ENCODE measurements around the gene PDE2A.

Gene PDE2A

GRCh38 chr11:72613977-72614376 lies 60.2 kb downstream of the PDE2A start:
- DNase-seq (ENCODE audit: low spot score), result no peak

GRCh38 chr11:72613450-72613849 lies 60.8 kb downstream of the PDE2A start:
- no peak for DNase-seq (ENCODE audit: low spot score)

- DNase-seq (ENCODE audit: low spot score), result no peak
Observed at GRCh38 chr11:72609476-72609875, 64.7 kb downstream of the PDE2A start.

- no peak for DNase-seq (ENCODE audit: low spot score)
Observed at GRCh38 chr11:72609045-72609444, 65.2 kb downstream of the PDE2A start.

- no peak for DNase-seq (ENCODE audit: low spot score)
Observed at GRCh38 chr11:72607496-72607895, 66.7 kb downstream of the PDE2A start.

- no peak for DNase-seq (ENCODE audit: low spot score)
Observed at GRCh38 chr11:72606748-72607468, 67.3 kb downstream of the PDE2A start.

GRCh38 chr11:72605973-72606747 lies 68.1 kb downstream of the PDE2A start:
- no peak for DNase-seq (ENCODE audit: low spot score)

GRCh38 chr11:72604256-72604655 lies 70.0 kb downstream of the PDE2A start:
- no peak for DNase-seq (ENCODE audit: low spot score)

- no peak for DNase-seq (ENCODE audit: low spot score)
Observed at GRCh38 chr11:72602250-72602904, 71.8 kb downstream of the PDE2A start.

GRCh38 chr11:72600557-72600956 lies 73.7 kb downstream of the PDE2A start:
- DNase-seq (ENCODE audit: low spot score), result no peak

- no peak for DNase-seq (ENCODE audit: low spot score)
Observed at GRCh38 chr11:72599325-72600117, 74.7 kb downstream of the PDE2A start.

GRCh38 chr11:72598906-72599305 lies 75.3 kb downstream of the PDE2A start:
- DNase-seq (ENCODE audit: low spot score), result peak; percentile 52

- DNase-seq (ENCODE audit: low spot score), result no peak
Observed at GRCh38 chr11:72598466-72598865, 75.8 kb downstream of the PDE2A start.

GRCh38 chr11:72597721-72598120 lies 76.5 kb downstream of the PDE2A start:
- no peak for DNase-seq (ENCODE audit: low spot score)

- DNase-seq (ENCODE audit: low spot score), result no peak
Observed at GRCh38 chr11:72595292-72595684, 78.9 kb downstream of the PDE2A start.

GRCh38 chr11:72594493-72595291 lies 79.5 kb downstream of the PDE2A start:
- DNase-seq (ENCODE audit: low spot score), result no peak

- no peak for DNase-seq (ENCODE audit: low spot score)
Observed at GRCh38 chr11:72592698-72593495, 81.3 kb downstream of the PDE2A start.

- no peak for DNase-seq (ENCODE audit: low spot score)
Observed at GRCh38 chr11:72591785-72592502, 82.3 kb downstream of the PDE2A start.

GRCh38 chr11:72591023-72591422 lies 83.2 kb downstream of the PDE2A start:
- no peak for DNase-seq (ENCODE audit: low spot score)
